ENCODE measurements around the gene GSX2.
"Not testable (repeated sequence)": the region's sequence is repeated elsewhere in the genome, so short reads cannot be mapped to it uniquely, and the experiment has no call there.

GSX2 gene

DNA sequence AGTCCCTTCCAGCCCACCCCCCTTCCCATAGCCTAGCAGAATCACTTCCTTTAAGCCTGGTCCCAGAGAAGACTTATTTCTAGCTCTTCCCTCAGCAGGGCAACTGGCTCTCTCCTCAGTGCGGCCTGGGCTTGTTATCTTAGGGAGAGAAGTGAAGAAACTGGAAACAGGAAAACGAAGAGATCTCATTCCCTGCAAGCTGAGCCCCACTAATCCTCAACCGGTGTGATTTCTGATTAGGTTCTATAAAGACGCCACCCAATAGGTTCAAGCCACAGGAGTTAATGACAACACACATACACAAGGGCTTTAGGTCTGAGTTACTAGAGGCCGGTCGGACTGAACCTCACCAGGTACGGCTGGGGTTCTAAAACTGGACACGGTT lies 3.2 kb downstream of the GSX2 start:
- DNase-seq (ENCODE audit: low read depth in 2 of 2): no peak

- no peak for DNase-seq (ENCODE audit: low read depth in 2 of 2)
These were observed 4.9 kb downstream of the GSX2 start for GRCh38 chr4:54104907-54105306.

DNA sequence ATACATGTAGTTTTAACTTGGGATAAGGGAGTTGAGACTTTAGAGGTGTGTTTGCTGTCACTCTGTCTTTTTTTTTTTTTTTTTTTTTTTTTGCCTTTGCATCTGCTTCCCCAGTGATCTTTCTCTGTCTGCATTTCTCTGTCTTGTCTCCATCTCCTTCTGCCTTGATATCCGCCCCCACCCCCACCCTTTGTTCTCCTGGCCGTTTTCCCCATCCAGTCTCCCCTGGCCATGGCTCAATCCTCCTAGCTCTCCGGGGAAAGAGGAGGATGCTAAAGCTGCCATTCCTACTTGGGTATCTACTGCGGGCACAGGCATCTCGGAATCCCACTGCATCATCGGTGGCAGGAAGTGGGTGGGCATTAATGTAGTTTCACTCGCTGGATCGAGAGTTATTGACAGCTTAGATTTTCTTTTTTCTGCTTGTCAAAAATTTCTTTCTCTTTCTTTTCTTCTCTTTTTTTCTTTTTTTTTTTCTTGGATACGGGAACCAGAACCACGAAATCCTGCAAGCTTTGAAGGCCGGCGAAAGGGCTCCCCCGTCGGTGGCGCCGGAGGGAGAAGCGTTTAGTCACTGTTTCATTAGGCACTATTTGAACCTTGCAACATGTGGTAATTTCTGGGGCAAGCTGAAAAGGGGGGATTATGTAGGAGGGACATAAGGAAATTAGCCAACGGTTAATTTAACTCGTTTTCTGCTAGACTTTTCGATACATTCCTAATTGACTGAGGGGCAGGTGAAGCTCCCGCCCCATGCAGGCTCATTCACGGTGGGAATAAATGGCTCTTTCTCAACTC lies 8.2 kb downstream of the GSX2 start:
- no peak for DNase-seq (ENCODE audit: low read depth in 2 of 2)

DNA sequence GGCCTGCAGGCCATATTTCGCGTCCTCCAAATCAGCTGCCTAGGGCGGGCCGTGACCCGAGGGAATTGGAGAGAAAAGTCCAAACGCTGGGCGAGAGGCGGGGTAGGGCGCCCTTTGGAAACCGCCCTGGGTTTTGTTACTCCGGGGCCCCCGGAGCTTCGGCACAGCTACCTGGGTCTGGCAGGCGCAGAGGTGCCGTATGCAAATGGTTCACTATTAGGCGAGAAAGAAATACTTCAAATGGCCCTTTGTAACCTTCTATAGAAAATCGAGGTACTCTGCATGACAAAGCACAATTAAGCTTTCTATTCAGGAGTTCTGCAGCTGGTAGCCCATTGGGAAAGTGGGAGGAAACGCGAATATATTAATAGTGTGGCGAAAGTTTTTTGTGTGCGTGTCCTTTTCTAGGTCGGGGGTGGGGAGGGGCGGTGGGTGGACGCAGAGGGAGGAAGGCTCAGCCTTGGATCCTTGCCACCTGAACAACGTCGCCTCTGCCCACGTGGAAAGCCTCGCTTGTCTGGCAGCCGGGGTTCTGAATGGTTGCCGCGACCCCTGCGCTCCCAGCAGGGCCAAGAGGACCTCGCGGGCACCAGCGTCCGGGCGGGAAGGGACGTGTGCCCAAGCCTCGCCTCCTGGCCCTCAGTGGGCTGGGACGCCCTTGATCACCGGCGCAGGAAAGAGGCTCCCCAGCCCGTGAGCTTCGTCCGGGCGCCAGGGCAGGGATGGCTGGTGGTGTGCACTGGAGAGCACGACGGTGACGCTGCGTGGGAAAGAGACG lies 9.5 kb downstream of the GSX2 start:
- DNase-seq (ENCODE audit: low read depth in 2 of 2): no peak

- DNase-seq (ENCODE audit: low read depth in 2 of 2): no peak
These were observed 10.1 kb downstream of the GSX2 start for GRCh38 chr4:54110019-54110416.

- not testable (repeated sequence) for DNase-seq (ENCODE audit: low read depth in 2 of 2)
These were observed 13.2 kb downstream of the GSX2 start for GRCh38 chr4:54113206-54113605.

DNA sequence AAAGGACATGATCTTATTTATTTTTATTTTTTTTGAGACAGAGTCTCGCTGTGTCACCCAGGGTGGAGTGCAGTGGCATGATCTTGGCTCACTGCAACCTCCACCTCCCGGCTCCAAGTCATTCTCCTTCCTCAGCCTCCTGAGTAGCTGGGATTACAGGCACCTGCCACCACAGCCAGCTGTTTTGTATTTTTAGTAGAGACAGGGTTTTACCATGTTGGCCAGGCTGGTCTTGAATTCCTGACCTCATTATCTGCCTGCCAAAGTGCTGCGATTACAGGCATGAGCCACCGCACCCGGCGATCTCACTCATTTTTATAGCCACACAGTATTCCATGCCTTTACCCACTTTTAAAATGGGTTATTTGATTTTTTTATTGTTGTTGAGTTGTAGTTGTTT lies 16.3 kb downstream of the GSX2 start:
- not testable (repeated sequence) for DNase-seq (ENCODE audit: low read depth in 2 of 2)

GRCh38 chr4:54118850-54119589 lies 19.1 kb downstream of the GSX2 start:
- no peak for DNase-seq (ENCODE audit: low read depth in 2 of 2)

DNA sequence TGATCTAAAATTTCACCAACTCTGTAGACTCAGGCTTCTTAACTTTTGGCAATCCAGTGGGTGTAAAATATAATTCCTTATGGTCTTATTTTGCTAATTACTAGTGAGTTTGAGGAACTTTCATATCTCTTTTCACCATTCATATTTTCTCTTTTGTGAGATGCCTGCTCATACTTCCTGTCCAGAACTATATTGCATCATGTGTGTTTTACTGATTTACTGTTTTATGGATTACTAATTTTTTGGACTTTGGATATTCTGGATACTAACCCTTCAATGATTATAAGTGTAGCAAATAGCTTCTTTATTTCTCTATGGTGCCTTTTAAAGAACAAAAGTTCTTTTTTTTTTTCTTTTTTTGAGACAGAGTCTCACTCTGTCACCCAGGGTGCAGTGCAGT lies 20.6 kb downstream of the GSX2 start:
- DNase-seq (ENCODE audit: low read depth in 2 of 2): no peak

GRCh38 chr4:54127660-54128059 lies 27.7 kb downstream of the GSX2 start:
- no peak for DNase-seq (ENCODE audit: low read depth in 2 of 2)

DNA sequence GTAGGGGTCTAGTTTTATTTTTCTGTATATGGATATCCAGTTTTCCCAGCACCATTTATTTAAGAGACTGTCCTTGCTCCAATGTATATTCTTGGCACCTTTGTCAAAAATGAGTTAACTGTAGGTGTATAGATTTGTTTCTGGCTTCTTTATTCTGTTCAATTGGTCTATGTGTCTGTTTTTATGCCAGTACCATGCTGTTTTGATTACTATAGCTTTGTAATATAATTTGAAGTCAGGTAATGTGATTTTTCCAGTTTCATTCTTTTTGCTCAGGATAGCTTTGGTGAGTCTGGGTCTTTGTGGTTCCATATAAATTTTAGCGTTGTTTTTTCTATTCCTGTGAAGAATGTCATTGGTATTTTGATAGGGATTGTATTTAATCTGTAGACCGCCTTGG lies 28.7 kb downstream of the GSX2 start:
- DNase-seq (ENCODE audit: low read depth in 2 of 2): not testable (repeated sequence)

DNA sequence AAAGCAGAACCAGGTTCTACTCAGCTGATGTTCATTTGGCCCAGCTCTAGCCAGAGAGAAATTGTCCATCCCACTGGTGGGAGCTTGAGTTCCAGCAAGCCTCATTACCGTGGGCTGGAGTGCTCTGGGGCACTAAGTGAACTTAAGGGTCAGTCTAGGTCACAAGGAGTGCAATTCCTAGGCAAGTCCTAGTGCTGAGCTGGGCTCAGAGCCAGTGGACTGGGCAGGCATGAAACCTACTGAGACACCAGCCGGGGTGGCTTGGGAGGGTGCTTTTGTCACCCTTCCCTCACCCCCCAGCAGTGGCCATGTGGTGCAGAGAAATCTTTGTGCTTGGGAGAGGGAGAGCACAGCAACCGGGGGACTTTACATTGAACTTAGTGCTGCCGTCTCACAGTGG lies 39.4 kb downstream of the GSX2 start:
- no peak for DNase-seq (ENCODE audit: low read depth in 2 of 2)

- no peak for DNase-seq (ENCODE audit: low read depth in 2 of 2)
These were observed 40.3 kb downstream of the GSX2 start for GRCh38 chr4:54140287-54140686.

GRCh38 chr4:54144199-54144598 lies 44.2 kb downstream of the GSX2 start:
- no peak for DNase-seq (ENCODE audit: low read depth in 2 of 2)

- DNase-seq (ENCODE audit: low read depth in 2 of 2): no peak
These were observed 44.8 kb downstream of the GSX2 start for GRCh38 chr4:54144661-54145171.

GRCh38 chr4:54146139-54146538 lies 46.2 kb downstream of the GSX2 start:
- DNase-seq (ENCODE audit: low read depth in 2 of 2): no peak

DNA sequence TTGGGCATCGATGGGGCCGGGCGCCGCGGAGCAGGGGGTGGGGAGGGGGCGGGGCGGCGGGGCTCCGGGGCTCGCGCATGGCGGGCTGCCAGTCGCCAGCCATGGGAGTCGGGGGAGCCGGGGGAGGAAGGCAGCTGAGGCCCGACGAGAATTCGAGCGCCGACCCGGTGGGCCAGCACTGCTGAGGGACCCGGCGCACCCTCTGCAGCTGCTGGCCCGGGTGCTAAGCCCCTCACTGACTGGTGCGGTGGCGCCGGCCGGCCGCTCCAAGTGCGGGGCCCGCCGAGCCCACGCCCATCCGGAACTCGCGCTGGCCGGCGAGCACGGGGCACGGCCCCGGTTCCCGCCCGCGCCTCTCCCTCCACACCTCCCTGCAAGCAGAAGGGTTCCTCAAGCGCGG lies 49.4 kb downstream of the GSX2 start:
- no peak for DNase-seq (ENCODE audit: low read depth in 2 of 2)

Data from activated CD4-positive, alpha-beta T cell treated with anti-CD3 and anti-CD28 coated beads for 24 hours (primary cell).